NCI-H1417 treated with DMSO at 0.1 percent for 48 hours (cell line): Measurements from ENCODE around the gene UBASH3B.
"Not testable (repeated sequence)": the region's sequence is repeated elsewhere in the genome, so short reads cannot be mapped to it uniquely, and the experiment has no call there.

Source experiments
- DNase-seq: peaks from one replicate; lab custom pipeline; 2025; lab: John Stamatoyannopoulos, UW

Gene UBASH3B

DNA sequence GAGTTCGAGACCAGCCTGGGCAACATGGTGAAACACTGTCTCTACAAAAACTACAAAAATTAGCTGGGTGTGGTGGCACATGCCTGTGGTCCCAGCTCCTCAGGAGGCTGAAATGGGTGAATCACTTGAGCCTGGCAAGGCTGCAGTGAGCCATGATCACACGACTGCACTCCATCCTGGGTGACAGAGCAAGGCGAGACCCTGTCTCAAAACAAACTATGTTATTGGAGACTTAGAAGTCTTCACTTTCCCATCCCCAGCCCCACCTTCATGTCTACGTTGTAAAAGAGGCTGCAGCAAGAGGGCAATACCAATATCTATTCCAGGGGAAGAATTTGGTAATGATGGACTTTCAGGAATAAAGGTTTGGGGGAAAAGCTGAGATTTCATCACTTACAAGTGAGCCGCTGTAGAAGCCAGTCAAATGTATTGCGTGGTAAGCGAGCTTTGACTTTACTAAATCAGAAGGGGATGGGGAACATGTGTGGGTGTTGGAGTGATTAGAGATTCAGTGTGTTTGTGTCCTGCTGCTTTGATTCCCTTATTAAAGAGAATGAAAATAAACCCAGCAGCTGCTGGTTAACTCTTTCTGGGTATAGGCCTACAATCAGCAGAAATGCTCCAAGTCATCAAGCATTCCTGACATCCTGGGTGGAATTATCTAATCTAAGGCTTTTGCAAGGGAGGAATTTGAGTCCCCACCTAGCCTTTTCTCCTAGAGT lies 53.7 kb downstream of the UBASH3B start:
- no peak for DNase-seq

- DNase-seq: no peak
These were observed 55.8 kb downstream of the UBASH3B start for GRCh38 chr11:122711362-122711761.

- DNase-seq: no peak
These were observed 56.4 kb downstream of the UBASH3B start for GRCh38 chr11:122711831-122712381.

DNA sequence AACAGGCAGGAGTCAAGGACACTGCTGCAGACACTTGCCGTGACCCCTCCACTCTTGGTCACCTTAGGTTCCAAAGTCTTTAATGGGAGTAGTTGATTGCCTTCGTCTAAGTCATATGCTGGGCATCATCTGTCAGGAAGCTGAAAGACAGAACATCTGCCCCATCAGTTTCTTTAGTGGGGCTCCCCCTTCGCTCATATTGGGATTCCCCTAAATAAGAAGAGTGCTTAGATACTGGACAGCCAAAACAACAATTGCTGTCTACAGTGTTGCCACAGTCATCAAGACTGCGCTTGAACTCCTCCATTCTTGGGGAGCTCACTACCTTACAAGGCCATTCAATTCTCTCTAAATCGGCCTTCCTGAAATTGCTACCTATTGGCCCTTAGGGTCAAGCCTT lies 58.5 kb downstream of the UBASH3B start:
- DNase-seq: no peak

DNA sequence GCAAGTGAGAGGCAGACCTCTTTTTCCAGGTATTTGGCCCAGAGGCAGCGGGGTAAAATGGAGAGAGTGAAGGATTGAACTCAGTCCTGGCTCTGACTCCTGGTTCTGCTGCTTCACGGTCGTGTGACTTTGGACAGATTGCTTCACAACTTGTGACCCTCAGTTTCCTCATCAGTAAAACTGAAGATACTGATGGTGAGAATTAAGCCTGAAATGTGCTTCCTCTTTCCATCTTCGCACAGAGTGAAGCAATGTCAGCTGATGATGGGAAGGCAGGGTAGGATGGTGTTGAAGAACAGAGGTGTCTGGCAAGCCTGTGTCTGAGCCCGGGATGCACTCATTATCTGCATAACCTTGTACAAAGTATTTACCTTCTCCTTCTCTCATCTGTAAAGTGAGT lies 59.0 kb downstream of the UBASH3B start:
- DNase-seq: no peak

DNA sequence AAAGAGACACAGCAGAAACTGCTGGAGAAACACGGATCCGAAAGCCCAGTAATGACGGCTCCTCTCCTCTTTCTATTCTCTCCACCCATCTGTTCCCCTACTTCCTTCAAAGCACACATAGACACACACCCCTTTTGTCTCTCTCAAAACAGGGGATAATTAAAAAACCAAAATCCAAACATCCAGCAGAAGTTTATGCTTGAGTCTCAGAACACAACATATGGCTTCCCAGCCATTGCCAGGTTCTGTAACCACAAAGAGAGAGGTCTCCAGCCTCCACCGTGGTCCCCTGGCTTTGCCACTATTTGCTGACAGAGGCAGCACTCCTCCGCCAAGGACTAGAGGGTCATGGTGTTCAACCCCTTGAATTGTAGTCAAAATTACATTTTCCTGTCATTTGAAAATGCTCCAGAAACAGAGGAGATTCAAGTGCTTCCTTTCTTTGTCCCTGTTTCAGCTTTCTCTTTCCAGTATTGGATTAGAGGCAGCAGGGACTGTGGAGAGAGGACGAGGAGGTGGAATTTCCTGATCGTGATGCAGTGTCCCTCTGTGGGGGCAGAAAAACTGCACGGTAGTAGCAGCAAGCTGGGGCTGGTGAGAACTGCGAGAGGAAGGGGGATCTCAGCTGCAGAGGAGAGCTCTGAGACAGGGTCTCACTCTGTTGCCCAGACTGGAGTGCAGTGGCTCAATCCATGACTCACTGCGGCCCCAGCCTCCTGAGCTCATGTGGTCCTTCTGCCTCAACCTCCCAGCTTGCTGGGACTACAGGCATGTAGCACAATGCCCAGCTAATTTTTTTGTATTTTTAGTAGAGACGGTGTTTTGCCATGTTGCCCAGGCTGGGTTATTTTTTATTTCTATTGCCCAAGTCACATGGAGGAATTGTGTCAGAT lies 60.3 kb downstream of the UBASH3B start:
- no peak for DNase-seq

DNA sequence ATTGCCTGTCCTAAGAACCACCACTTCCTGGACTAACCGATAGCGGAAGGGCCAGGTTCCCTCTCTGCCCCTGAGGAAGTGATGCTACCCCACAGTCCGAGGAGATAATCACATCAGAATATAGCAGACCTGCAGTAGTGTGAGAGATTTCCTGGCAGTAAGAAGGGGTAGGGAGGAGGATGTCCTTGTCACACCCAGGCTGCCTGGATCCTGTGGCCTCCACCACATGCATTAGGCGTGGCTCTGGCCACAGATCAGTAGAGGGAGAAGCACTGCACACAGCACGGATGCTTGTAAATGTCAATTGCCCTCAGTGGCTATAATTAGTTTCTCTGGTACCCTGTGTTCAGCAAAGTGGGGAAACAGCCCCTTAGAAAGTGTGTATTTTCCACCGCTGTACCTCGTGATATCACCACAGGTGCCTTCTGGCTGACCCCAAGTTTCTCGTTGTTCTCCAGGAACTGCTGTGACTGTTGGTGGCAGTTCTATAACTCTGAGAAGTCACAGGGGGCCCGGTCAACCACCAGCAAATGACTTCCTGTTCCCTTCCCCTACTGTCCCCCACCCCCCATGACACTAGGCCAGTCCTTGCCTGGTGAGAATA lies 61.8 kb downstream of the UBASH3B start:
- DNase-seq: no peak

- DNase-seq: no peak
These were observed 64.8 kb downstream of the UBASH3B start for GRCh38 chr11:122720107-122720881.

- no peak for DNase-seq
These were observed 65.9 kb downstream of the UBASH3B start for GRCh38 chr11:122721201-122721963.

DNA sequence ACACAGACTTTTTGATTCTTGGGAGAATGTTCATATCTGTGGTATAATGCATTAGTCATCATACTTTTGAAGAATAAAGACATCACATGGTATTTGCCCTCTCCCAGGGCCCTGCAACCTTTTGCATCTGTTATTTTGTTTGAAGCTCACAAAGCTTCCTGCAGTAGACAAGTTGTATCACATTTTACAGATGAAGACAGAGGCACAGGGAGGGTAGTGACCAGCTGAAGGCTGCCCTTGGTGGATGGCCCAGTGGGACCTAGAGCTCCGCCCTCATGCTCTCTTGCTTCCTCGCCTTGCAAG lies 66.4 kb downstream of the UBASH3B start:
- DNase-seq: no peak

GRCh38 chr11:122723106-122723505 lies 67.6 kb downstream of the UBASH3B start:
- no peak for DNase-seq

GRCh38 chr11:122723576-122723975 lies 68.1 kb downstream of the UBASH3B start:
- DNase-seq: no peak

DNA sequence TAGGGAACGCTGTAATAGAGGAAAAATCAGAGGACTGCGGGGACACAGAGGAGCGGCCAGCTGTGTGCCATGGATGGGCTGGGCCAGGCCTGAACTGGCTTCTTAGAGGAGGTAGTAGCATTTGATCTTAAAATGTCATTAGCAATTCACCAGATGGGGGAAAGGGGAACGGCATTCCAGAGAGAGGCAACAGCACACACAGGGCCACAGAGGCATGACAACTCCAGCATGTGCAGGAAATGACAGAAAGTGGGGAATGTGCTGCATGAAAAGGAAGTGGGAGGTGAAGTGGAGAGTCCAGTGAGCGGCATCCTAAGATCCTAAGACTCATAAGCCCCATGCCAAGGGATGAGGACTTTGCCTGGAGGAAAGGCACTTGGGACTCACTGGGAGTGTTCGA lies 69.0 kb downstream of the UBASH3B start:
- no peak for DNase-seq

DNA sequence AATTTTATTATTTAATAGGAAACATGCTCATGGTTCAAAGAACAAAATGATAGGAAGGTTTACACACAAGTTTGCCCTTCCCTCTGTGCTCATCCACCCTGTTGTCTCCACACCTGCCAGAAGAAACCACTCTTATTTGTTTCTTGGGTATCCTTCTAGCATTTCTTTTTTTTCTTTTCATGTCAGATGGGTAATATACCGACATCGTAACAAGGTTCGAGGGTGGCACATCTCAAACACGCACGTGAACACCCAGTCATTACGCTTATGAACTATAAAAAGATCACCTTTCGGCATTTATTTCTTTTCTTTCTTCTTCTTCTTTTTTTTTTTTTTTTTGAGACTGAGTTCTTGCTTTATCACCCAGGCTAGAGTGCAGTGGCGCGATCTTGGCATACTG lies 70.5 kb downstream of the UBASH3B start:
- no peak for DNase-seq

DNA sequence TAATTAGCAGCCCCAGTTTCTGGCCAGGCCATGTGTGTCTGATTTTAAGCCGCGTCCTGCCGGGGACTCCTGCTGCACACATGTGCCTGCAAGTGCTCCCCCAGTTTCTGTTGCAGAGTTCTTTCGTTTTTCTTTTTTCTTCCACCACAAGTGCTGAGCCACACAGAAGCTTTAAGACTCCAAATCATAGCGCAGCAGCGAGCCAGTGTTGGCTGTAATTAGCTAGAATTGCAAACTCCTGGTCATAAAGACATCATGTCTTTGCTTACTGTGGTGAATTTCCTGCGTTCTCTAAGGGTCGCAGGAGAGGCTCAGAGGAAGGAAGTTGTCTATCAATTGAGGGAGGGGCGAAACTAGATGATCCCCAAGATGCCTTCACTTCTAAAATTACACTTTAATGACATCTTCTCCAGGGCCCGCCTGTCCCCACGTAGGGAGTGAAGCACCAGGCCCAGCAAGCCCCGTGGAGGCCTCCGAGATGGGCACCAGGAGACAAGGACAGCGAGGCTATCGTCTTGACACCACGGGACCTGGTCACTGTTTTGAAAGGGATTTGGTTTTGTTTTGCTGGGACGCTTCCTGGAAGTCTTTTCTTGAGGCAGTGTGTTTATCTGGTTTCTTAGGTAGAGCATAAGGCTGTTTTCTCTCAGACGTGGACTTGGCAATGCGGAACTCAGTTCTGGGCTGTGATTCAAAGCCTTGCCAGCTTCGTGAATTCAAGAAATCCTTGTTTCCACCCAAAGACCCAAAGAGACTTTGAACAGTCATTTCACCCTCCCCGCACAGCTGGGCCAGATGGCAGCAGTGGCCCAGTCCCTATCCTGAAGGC lies 71.8 kb downstream of the UBASH3B start:
- no peak for DNase-seq

- DNase-seq: no peak
These were observed 73.0 kb downstream of the UBASH3B start for GRCh38 chr11:122728561-122728960.

DNA sequence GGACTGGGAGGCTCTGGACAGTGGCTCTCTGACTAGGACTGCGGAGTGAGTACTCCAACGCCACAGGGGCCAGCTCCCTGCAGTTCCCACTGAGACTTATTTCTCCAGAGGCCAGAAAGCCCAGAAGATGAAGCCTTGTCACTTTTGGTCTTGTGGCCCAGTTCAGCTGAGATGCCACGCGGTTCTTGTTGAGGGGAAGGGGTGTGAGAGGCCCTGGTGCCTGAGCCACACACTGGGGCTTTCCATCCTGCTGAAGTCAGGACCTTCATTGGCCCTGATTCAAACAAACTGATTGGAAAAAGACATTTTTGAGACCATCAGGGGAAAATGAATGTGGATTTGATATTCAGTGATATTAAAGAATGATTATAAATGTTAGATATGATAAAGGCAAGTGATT lies 73.6 kb downstream of the UBASH3B start:
- DNase-seq: no peak

DNA sequence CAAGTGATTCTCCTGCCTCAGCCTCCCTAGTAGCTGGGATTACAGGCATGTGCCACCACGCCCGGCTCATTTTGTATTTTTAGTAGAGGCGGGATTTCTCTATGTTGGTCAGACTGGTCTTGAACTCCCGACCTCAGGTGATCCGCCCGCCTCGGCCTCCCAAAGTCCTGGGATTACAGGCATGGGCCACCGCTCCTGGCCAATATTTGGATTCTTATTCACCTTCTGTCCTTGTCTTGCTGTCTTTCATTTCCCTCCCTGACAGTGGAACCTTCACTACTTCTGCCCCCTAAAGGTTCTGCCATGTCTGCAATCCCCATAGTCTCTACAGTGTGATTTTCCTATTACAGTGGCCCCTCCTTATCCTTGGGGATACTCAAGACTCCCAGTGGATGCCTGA lies 75.2 kb downstream of the UBASH3B start:
- DNase-seq: not testable (repeated sequence)

- DNase-seq: no peak
These were observed 76.0 kb downstream of the UBASH3B start for GRCh38 chr11:122731500-122731913.
